ENCODE measurements around the gene CCDC97.
A peak's percentile ranks its signal among the peaks of the same experiment; 100 is the strongest.

Gene CCDC97

DNA sequence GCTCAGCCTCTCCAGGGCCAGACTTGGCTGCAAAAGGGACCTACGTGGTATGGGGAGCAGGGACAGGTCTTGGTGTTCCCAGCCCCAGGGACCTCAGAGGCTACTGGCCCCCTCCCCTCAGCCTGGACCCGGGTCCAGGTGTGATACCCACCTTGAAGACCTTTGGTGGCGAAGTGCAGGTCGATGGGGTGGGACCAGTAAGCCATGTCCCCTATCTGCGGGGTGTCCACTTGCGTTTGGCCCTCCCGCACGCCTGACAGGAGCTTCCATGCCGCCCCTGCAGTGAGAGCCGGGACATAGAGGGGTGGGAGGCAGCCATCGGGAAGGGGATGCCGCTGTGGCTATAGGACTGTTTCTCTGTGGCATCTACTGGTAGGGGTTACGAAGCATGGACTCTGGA lies 47.8 kb downstream of the CCDC97 start:
- TF ChIP-seq, protein P1, sequence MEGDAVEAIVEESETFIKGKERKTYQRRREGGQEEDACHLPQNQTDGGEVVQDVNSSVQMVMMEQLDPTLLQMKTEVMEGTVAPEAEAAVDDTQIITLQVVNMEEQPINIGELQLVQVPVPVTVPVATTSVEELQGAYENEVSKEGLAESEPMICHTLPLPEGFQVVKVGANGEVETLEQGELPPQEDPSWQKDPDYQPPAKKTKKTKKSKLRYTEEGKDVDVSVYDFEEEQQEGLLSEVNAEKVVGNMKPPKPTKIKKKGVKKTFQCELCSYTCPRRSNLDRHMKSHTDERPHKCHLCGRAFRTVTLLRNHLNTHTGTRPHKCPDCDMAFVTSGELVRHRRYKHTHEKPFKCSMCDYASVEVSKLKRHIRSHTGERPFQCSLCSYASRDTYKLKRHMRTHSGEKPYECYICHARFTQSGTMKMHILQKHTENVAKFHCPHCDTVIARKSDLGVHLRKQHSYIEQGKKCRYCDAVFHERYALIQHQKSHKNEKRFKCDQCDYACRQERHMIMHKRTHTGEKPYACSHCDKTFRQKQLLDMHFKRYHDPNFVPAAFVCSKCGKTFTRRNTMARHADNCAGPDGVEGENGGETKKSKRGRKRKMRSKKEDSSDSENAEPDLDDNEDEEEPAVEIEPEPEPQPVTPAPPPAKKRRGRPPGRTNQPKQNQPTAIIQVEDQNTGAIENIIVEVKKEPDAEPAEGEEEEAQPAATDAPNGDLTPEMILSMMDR (IDR thresholded peaks at IDR 0.05; ENCODE audit: borderline replicate concordance, insufficient read depth, low read depth, low read length), result no peak
- no peak overlapping the region for H3K4me3 ChIP-seq (ENCODE audit: low read depth, low read length)

DNA sequence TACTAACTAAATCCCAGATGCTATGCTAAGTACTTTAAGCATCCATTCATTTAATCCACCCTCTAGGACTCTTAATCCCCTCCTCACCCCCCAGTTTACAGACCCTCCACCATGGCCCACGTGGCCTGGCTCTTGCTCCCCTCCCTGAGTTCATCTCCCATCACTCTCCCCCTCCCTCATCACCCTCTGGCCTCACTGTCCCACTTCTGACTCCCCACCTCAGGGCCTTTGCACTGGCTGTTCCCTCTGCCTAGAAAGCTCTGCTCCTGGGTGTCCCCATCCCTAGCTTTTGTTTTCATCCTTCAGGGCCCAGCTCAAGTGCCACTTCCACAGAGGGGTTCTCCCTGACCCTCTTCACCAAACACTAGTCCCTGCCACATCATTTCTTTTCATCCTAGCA lies 49.8 kb downstream of the CCDC97 start:
- no peak overlapping the region for H3K4me3 ChIP-seq (ENCODE audit: low read depth, low read length)

DNA sequence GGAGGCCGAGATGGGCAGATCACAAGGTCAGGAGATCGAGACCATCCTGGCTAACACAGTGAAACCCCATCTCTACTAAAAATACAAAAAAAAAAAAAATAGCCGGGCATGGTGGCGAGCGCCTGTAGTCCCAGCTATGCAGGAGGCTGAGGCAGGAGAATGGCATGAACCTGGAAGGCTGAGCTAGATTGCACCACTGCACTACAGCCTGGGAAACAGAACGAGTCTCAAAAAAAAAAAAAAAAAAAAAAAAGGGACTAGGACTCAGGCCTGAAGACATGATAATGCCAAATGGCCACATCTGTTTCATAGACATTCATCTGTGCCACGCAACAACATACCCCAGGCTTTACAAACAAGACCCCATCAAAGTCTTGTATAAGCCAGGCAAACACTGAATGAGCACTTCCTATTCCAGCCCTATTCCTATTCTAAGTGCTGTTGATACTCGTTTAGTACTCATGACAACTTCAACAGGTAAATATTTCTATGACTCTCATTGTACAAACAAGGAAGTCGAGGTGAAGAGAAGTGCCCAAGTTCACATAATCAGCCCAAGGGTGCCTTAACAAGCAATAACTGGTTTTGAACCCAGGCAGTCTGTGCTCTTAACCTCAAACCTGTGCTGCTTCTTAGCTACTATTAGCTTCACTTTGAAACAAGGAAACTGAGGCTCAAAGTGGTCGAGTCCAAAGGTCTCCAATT lies 52.3 kb downstream of the CCDC97 start:
- TF ChIP-seq, protein P1 (IDR thresholded peaks at IDR 0.05; ENCODE audit: borderline replicate concordance, insufficient read depth, low read depth, low read length), result no peak
- no peak overlapping the region for H3K4me3 ChIP-seq (ENCODE audit: low read depth, low read length)

More for the DNA sequence above, 49.8 kb downstream of the CCDC97 start:
- TF ChIP-seq, protein P1 (IDR thresholded peaks at IDR 0.05; ENCODE audit: borderline replicate concordance, insufficient read depth, low read depth, low read length), result no peak

DNA sequence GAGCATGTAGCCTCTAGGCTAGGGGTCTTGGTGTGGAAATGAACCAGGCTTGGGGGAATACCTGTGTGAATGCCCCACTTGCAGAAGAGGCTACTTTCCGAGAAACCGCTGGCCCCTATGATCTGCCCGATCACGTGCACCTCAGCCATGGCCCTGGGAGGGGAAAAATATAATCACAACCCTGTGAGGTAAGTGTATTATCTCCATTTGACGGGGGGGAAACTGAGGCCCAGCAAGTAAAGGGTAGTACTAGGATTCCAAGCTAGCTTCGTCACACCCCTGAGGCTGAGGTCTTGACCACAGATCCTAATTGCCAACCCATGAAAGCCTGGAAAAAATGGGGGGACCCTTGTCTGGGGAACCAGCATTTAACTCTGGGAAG lies 53.4 kb downstream of the CCDC97 start:
- TF ChIP-seq, protein P1 (IDR thresholded peaks at IDR 0.05; ENCODE audit: borderline replicate concordance, insufficient read depth, low read depth, low read length), result no peak
- peak overlapping the region; percentile 83 for H3K4me3 ChIP-seq (ENCODE audit: low read depth, low read length)

DNA sequence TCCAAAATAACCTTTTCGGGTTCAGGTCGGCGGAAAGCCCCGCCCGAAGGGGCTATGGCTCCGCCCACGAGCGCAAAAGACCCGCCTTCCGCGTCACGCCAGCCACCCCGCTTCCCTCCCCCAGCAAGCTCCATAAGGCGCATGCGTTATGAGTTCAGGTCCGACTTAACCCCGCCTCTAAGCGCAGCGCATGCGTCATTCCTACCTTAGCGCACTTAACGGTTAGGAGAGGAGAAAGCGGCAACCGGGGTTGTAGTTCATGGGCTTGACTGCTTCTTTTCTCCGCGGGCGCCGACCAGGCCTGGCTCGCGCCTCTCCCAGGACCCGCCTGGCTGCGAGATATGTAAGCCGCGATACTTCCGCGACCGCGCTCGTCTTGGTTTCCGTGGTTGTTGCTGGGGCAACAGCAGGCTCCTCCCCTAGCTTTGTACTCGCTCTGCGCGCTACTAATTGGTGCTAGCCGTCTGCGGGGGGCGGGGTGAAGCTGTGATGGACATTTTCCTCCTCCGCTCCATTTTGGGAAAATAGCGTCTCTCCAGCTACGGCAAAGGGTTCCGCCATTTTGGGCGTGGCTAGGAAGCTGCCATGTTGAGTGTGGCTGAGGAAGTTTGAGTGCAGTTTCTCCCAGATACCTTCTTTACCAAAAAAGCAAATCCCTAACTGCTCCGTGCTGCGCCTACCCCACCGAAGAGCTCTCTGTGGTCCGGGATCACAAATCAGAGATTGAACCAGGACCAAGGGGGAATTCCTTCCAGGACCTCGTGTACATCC lies 54.0 kb downstream of the CCDC97 start, which contains the start of gene B9D2:
B9D2 (minus strand) TSS at position 397 of the 771 bp plus-strand sequence. CDS start 630 bp downstream, outside the sequence.
- H3K4me3 ChIP-seq (ENCODE audit: low read depth, low read length), result peak within 1 kb of the TSS; percentile 83
- TF ChIP-seq, protein P1 (IDR thresholded peaks at IDR 0.05; ENCODE audit: borderline replicate concordance, insufficient read depth, low read depth, low read length), result no peak

DNA sequence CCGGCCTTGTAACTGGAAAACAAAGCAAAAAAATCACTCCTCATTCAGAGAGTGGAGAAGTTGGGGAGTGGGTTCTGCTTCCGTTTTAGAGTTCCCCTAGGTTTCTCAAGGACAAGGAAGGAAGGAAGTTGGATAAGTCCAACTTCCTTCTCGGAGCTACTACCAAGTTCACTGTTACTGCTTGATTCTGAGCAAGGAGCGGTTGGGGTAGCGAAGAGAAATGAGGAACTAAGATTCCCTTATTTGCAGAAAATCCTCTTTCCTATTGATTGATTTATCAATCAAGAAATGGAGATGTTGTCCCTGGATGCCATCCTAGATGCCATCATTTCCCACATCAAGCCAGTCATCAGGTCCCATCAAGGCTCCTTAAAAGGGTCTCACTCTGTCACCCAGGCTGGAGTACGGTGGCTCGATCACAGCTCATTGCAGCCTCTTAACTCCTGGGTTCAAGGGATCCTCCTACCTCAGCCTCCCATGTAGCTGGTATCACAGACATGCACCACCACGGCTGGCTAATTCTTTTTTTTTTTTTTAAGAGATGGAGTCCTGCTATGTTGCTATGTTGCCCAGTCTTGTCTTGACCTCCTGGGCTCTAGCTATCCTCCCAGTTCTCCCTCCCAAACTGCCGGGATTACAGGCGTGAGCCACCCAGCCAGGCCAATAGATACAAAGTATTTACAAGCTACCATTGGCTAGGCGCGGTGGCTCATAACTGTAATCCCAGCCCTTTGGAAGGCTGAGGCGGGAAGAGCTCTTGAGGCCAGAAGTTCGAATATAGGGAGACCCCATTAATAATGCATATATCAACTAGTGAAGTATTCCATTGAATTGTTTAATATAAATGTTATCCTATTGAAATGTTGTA lies 54.8 kb downstream of the CCDC97 start:
- TF ChIP-seq, protein P1 (IDR thresholded peaks at IDR 0.05; ENCODE audit: borderline replicate concordance, insufficient read depth, low read depth, low read length), result no peak
- peak overlapping the region; percentile 83 for H3K4me3 ChIP-seq (ENCODE audit: low read depth, low read length)

Measured in GM12875 (cell line).